NOMO-1 treated with dmso at 0.1 percent for 144 hours (cell line): ENCODE results near the gene RAD21L1.
"Not testable (repeated sequence)": the region's sequence is repeated elsewhere in the genome, so short reads cannot be mapped to it uniquely, and the experiment has no call there.

Source experiments
- DNase-seq: peaks from one replicate; lab custom pipeline; 2025; ENCODE audit not compliant: unreplicated experiment; lab: John Stamatoyannopoulos, UW

Gene RAD21L1

DNA sequence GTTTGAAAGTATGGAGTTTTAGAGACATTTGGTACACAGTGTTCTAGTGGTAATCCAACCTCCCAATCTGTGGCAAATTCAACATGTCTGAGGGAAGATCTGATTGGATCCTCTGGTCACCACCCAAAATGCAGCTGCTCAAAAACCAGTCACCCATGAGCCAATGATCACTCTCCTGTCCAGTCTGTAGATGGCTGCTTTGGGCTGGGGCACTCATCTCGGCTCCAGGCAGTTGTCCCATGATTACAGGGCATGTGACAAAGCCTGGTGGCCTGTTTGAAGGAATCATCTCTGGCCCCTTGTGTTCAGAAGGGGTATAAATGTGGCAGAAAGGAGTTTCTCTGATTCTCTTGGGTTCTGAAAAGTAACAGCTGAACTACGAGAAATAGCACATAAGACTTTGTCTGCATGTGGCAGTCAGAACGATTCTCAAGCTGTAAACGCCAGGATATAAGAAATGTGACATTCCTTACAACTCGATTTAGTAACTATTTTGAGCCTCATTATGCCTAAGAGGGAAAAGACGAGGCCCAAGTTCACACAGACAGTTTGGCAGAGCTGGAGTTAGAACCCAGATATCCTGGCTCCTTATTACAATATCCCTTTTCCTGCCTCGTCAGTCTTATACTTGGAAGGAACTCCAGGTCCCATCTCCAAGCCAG is 26.5 kb upstream of the RAD21L1 start:
- no peak for DNase-seq

DNA sequence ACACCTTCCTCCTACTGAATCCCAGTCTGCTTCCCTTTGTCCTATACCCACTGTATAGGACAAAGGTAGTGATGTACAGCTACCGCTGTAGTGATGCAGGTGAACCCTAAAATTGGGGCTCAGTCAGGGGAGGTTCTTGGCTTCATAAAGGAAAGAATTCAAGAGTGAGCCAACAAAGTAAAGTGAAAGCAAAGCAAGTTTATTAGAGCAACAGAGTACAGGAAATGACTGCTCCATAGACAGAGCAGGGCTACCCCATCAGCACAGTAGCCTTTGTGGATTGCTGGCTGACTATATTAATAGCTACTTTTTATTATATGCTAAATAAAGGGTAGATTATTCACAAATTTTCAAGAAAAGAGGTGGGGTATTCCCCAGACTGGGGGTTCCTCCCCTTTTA is 25.9 kb upstream of the RAD21L1 start:
- no peak for DNase-seq

DNA sequence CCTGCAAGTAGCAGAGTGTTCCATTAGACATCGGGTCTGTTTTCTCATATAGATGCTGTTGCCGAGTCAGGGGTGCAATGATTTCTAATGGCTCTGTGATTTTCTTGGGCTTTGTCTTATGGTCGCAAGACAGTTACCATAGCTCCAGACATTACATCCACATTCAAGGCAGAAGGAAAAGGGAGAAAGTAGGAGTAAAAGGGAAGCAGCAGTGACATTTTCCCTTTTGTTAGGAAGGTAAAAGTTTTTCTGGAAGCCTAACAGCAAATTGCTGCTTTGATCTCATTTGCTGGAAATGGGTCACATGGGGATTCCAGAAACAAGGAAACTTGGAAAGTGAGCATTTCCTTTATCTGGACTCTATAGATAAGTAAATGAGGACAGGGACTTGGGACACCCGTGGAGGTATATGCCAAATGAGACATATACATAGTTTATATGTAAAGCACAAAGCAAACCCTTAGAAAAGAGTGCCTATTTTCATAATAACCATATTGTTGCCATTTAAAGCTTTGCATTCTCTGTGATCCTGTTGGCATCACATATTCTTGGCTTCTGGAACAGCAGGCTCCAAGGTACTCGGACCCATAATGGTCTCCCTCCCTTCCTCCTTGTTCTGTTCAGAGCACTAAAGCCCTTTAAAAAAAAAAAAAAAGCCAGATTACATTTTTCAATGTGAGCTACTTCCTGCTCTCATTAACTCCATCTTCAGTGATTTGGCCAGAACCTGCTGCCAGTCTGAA is 22.9 kb upstream of the RAD21L1 start, which contains the start of gene C20orf202:
TSS of gene C20orf202 (plus strand) at position 693 of the 743 bp plus-strand sequence. CDS start 132 bp downstream, outside the sequence.
- no peak for DNase-seq

DNA sequence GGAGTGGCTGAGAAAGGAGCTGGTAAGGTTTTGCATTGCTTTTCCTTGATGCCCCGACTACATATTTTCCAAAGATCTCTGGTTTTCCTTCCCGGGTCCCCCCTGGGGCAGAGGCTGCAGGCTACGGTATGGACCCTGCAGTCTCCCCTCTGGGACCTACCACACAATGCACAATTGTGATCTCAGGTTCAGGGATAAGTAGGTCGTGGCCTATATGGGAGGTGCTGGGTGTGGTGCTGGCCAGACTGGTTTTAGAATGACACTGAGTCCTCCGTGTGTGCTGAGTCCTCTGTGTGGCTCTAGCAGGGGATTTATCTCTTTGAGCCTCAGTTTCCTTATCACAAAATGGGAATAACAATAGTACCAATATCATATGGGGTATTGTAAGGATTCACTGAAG is 22.2 kb upstream of the RAD21L1 start:
- no peak for DNase-seq

DNA sequence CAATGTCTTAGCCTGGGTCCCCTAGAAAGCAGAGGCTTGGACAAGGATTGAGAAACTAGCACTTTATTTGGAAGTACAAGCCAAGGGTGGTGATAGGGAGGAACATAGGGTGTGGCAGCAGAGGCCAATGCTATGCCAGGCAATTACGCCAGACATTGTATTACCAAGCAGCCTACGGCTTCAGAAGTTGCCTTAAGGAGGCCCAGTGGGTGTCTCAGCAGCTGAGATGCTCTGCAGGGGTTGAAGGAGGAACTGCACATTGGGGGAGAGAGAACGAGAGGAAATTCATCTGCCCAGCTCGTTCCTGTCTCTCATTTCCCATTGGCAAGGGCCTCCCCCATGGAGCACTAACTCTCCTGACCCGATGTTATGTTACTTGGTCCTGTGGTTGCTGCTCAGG is 21.7 kb upstream of the RAD21L1 start:
- DNase-seq: no peak

DNA sequence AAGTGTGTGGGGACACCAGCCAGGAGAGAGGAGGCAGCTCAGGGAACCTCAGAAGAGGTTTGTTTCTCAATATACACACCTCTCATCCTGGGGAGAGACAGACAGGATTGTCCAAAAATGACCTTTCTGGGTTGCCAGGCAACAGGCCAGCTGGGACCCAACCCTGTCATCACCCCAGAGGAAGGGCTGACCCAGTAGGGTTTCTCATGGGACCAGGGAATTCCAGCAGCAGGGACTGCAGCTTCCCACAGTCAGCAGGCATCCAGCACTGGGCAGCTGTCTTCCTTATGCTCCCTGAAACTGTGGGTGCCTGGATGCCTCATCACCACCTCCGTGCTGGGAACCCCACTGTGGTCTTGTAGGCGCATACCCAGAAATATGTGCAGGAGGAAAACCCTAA is 21.3 kb upstream of the RAD21L1 start:
- no peak for DNase-seq

DNA sequence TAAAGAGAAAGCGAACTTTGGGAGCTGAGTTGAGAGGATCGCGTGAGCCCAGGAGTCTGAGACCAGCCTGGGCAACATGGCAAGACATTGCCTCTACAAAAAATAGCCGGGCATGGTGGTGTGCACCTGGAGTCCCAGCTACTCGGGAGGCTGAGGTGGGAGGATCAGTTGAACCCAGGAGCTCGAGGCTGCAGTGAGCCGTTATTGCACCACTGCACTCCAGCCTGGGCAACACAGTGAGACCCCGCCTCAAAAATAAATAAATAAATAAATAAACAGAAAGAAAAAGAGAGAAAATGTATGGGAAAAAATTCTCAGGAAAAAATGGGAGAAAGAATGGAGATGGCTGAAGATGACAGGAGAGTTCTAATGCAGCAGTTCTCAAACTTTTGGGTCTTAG is 20.0 kb upstream of the RAD21L1 start:
- DNase-seq: no peak

DNA sequence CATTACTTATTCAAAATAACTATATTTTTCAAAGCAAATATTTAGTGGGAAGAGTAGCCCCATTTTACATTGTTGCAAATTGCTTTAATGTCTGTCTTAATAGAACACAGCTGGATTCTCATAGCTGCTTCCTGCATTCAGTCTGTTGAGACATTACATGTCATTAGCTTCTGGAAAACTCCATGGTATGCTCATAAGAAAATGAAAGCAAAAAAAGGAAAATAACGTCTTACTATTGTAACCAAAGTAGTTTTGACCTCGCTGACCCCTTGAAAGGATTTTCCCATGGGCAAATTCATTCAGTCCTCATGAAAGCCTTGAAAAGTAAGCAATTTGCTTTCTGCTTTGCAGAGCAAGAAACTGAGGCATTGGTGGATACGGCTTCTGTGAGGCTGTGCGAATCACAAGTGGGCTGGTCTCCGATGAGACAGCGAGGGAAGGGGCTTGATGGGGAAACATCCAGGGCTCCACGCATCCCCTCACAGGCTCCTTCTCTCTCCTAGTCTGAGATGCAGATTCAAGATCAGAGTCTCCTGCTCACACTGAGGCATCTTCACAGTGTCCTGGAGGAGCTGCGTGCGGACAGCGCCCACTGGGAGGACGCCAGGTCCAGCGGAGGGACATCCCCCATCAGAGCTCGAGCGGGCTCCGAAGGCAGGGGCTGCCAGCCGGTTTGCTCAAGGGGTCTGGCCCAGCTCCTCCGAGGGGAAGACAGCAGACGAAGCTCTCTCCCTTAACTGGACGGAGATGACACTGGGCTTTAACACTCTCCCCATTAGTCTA is 19.3 kb upstream of the RAD21L1 start:
- no peak for DNase-seq

DNA sequence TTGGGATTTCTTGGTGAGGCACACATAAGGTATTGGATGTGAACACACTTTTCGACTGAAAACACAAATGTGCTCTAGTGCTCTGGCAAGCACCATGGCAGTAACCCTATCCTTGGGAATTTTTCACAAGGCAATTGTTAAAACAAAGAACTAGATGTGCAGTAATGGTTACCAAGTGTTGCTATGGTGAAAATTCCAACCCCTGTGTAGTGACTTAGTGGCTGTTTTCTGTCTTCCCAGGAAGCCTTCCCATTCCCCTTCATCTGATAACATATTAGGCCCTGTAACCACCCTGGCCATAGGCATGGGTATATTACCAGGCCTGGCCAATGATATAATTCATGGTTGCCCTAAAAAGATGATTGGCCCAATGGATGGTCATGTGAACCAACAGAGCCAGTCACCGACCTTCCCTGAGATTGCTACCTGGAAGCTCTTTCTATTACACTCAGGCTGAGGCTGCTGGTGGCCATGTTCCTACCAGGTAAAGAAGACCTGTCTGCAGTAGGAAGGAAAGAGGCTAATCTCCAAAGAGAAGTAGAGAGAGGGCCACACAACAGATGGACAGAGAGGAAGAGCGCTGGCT is 18.5 kb upstream of the RAD21L1 start:
- DNase-seq: no peak

DNA sequence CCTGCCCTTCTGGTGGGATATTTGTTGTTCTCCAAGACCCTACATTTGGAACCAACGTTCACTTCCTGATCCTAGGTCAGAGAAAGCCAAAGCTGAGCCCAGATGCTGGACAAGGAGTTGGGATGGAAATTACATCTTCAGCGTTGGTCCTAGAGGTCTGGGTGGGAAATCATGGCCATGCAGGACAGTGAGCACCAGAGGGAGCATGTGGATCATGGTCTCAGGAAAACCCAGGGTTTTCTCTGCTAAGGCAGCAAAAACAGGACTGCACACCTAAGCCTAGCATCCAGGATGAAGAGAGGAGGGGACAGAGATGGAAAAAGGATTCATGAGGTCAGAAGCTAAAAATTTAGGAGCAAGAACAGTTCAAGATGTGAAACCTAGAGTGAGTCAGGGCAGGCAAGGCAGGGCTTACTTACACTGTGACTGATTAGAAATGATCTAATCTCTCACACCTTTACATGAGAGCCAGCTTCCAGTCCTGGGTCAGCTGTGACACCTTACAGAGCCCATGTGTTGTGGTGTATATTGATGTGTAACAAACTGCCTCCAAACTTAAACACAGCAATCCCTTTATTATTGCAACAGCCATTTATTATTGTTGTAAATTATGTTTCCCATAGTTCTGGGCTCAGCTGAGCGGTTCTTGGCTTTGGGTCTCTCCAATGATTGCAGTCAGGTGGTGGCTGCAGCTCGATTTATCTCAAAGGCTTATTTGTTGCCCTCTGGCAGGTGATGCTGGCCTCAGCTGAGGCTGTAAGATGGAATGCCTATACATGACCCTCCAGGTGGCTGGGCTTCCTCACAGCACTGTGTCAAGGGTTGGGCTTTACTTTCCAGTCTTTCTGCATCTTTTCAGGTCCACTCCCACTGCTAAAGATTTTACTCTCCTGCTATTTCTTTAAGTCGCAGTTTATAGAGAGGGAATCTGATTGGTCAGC is 16.1 kb upstream of the RAD21L1 start:
- no peak for DNase-seq

DNA sequence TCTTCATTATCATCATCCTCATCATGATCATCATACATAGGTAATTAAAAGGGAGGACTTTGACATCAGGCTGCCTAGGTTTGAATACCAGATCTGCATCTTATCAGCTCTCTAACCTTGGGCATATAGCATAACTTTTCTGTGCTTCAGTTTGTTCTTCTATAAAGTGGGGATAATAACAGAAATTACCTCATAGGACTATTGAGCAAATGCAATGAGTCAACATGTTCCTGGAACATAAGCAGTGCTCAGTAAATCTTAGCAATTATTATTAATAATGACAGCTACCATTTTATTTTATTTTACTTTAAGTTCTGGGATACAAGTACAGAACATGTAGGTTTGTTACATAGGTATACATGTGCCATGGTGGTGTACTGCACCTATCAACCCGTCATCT is 15.3 kb upstream of the RAD21L1 start:
- DNase-seq: no peak

DNA sequence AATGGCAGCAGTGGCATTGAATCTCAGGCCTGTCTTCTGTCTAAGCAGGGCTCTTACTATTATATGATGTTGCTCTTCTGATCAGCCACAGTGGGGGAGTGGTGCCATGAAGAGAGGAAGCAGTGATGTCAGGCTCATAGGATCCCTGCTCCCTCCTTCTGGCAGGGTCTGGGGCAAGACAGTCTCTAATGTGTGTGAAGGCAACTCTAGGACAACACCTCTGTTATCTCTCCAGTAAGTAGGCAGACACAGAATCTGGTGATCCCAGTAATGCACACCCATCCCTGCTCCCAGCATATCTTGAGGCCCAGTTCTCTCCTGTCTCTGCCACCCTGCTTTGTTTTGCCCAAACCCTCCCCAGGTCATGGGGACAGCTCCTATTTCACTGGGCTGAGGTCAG is 13.8 kb upstream of the RAD21L1 start:
- no peak for DNase-seq

DNA sequence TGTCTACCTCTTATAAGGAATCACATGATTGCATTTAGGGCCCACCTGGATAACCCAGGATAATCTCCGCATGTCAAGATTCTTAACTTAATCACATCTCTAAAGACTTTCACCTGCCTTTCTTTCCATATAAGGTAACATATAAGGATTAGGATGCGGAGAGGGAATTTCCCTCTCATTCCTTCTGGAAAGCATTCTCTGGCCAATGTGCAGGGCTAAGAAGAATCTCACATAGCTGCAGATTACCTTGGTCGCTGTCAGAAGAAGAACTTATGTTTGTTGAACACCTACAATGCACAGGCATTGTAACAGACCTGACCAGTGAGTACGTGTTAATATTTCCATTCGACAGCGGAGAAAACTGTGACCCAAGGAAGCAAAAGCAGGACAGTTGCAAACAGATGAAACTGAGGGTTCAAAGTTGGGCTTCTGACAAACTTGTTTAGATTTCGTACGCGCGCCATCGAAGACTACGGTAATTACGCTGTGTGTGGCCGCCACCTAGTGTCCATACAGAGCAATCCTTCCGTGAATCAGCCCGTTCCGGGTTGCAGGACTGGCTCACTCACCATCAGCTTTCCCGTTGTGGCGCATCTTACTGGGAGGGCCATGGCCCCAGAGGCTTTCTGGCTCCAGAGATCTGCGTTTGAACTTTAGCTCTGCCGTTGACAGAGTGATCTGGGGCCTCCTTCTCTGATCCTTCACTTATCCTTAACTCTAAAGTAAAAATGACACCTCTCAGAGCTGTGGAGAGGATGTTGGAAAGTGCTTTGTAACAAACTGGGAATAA is 13.0 kb upstream of the RAD21L1 start:
- DNase-seq: peak; percentile 31

DNA sequence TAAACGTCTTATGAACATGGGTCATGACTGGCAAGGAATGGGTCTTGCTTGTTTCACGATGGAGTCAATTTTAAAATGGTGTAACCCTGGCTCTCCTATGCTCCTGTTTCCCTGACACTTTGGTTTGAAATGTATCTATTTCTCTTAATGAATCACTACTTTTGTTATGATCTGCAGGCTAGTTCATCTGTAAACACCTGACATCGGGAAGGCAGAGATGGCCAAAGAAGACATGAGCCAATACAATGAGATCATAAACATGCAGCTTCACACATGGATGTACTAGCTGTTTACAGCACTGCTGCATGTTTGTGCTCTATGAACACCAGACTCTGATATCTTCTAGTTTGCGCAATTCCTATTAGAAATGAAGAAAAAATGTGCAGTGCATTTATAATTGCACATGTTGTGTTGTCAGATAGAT is 11.0 kb upstream of the RAD21L1 start:
- DNase-seq: no peak

DNA sequence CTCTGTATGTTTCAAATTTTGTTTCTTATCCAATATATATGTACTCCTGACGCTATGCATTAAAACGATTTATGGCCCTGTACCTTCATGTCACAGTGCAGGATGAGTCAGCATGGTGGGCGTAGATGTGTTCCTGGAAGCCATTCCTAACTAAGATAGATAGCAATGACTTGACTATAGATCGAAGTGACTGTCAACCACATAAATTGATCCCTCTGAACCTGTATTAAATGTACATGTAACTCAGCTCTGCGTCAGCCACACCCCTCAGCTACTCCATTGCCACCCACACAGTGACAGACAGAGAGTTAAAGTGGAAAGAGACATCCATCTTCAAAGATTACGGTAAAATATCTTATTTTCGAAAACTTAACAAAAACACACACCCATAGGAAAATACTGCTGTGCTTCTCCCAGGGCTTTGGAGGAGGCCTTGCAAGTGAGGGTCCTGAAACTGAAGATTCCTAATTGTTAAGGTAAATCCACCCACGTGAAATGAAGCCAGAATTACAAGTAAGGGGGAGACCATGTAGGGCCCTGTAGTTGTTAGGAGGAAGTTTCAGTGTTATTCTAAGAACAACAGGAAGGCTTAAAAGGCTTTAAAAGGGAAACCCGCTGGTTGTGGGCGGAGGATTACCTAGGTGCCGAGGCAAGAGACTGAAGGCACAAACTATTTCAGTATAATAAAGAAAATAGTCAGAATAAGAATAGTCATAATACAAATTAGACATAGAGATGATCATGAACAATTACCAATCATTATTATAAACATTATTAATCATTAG is 10.3 kb upstream of the RAD21L1 start:
- DNase-seq: peak; percentile 1

DNA sequence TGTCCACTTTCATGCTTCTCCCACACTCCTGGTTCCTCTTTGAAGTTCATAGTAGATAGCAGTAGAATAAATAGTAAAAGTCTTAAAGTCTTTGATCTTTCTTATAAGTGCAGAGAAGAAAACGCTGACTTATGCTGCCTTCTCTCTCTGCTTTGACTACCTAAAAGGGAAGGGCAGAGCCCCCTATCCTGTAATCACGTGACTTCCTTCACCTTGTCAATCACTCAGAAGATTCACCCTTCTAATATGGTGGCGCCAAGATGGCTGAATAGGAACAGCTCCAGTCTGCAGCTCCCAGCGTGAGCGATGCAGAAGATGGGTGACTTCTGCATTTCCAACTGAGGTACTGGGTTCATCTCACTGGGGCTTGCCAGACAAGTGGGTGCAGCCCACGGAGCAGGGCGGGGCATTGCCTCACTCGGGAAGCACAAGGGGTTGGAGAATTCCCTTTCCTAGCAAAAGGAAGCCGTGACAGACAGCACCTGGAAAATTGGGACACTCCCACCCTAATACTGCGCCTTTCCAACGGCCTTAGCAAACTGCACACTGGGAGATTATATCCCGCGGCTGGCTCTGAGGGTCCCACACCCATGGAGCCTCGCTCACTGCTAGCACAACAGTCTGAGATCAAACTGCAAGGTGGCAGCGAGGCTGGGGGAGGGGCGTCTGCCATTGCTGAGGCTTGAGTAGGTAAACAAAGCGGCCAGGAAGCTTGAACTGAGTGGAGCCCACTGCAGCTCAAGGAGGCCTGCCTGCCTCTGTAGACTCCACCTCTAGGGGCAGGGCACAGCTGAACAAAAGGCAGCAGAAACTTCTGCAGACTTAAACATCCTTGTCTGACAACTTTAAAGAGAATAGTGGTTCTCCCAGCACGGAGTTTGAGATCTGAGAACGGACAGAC is 9.1 kb upstream of the RAD21L1 start:
- DNase-seq: not testable (repeated sequence)

DNA sequence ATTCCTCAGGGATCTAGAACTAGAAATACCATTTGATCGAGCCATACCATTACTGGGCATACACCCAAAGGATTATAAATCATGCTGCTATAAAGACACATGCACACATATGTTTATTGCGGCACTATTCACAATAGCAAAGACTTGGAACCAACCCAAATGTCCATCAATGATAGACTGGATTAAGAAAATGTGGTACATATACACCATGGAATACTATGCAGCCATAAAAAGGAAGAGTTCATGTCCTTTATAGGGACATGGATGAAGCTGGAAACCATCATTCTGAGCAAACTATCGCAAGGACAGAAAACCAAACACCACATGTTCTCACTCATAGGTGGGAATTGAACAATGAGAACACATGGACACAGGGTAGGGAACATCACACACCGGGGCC is 3.1 kb upstream of the RAD21L1 start:
- DNase-seq: not testable (repeated sequence)
